SJSA1 (cell line): ENCODE results near the gene H2BK1. TPM values are rescaled to one million over a fixed set of nuclear protein-coding genes. Genes with fewer than 3 reads are reported as not detected.
A peak's percentile ranks its signal among the peaks of the same experiment; 100 is the strongest.

Source experiments
- DNase-seq, 2 experiments: peaks; one replicate each; pipeline ENCODE4 v3.0.0-alpha.2; 2015 to 2020; ENCODE audit warnings: low spot score in 2 of 2, low read depth in 1 of 2
- H3K27ac ChIP-seq: fragments of 250-450 bp; sonication (Bioruptor Pico); 2 replicates; pipeline ENCODE4 v1.5.1; 2020; ENCODE audit warnings: mild to moderate bottlenecking, moderate library complexity
- H3K27me3 ChIP-seq: fragments of 250-450 bp; sonication (Bioruptor Pico); replicated peaks from 2 replicates; pipeline ENCODE4 v1.5.1; 2020; ENCODE audit warnings: mild to moderate bottlenecking, moderate library complexity
- H3K36me3 ChIP-seq: fragments of 250-450 bp; sonication (Bioruptor Pico); 2 replicates; pipeline ENCODE4 v1.5.1; 2020; ENCODE audit warnings: mild to moderate bottlenecking
- H3K4me1 ChIP-seq: fragments of 250-450 bp; sonication (Bioruptor Pico); replicated peaks from 2 replicates; pipeline ENCODE4 v1.6.1; 2021; ENCODE audit warnings: mild to moderate bottlenecking
- H3K4me3 ChIP-seq: fragments of 250-450 bp; sonication (Bioruptor Pico); 2 replicates; pipeline ENCODE4 v1.5.1; 2020; ENCODE audit warnings: mild to moderate bottlenecking
- H3K9me3 ChIP-seq: fragments of 250-450 bp; sonication (Bioruptor Pico); replicated peaks from 2 replicates; pipeline ENCODE4 v1.5.1; 2020; ENCODE audit warnings: mild to moderate bottlenecking
- total RNA-seq: library from RNA; depleted of rRNA; stranded (reverse); fragments of >200 nt; shearing (Covaris generic); gene quantifications from 2 replicates; pipeline ENCODE4 v1.2.3, GENCODE V29; 2014

H2BK1 gene
- total RNA-seq, 1 experiment from 2014 or later: not detected

DNA sequence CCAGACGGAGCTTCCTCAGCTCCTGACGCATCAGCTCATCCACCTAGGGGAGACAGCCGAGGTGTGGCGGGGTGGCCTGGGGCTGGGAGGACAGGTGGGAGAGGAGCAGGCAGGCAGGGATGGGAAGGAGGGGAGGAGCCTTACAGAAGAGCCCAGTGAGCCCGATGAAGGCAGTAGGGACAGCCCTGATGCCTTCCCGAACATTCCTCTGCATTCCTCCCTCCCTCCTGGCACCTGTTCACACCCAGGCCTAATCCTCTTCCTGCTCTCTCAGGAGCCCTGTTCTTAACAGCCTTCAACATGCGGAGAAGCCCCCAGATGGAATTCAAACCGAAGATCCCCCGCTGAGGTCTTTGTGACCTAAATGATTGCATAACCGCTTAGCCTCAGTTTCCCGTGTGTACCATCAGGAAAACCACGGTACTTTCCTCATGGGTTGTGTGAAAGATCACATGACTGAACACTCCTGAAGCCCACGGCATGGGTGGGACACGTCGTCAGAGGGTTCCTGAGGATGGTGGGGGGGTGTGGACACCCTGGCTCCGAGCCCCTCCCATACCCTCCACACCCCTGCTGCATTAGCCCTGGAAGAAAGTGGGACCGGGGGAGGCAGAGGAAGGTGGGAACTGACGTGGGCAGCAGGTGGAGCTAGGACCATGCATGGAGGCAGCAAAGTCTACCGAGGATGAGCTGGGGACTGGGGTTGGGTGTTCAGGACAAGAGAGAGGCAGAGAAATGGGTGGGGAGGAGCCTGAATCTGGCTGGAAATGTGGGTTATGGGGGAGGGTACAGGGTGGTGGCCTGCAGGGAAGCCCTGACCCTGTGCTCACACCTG lies 14.5 kb downstream of the H2BK1 start:
- no peak for DNase-seq
- peaks cover 44% of the 10 kb centered on the region for H3K27me3 ChIP-seq
- no peak overlapping the region for H3K4me3 ChIP-seq
- no peaks in the 10 kb centered on the region for H3K4me1 ChIP-seq
- H3K9me3 ChIP-seq: no peaks in the 10 kb centered on the region
- no peaks in the 10 kb centered on the region for H3K36me3 ChIP-seq
- no peak overlapping the region for H3K27ac ChIP-seq

DNA sequence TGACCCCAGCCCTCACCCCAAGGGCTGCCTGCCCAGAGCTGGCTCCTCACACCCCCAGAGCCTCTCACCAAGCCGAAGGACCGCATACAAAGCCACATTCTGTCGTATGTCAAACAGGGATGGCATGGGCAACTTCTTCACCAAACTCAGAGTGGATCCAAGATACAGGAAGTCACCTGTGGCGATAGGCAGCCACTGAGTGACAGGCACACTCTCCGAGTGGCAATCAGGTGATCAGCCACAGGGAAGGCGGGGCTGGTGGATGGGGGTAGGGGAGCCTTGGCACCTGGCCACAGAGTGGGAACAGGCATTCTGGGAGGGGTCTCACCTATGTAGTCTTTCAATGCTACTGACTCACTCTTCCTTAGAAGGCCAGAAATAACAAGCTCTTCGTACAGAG lies 16.1 kb downstream of the H2BK1 start:
- no peaks in the 10 kb centered on the region for H3K36me3 ChIP-seq
- no peak overlapping the region for H3K27ac ChIP-seq
- peaks cover 55% of the 10 kb centered on the region for H3K27me3 ChIP-seq
- no peaks in the 10 kb centered on the region for H3K4me1 ChIP-seq
- H3K9me3 ChIP-seq: no peaks in the 10 kb centered on the region
- H3K4me3 ChIP-seq: no peak overlapping the region
- DNase-seq: no peak

DNA sequence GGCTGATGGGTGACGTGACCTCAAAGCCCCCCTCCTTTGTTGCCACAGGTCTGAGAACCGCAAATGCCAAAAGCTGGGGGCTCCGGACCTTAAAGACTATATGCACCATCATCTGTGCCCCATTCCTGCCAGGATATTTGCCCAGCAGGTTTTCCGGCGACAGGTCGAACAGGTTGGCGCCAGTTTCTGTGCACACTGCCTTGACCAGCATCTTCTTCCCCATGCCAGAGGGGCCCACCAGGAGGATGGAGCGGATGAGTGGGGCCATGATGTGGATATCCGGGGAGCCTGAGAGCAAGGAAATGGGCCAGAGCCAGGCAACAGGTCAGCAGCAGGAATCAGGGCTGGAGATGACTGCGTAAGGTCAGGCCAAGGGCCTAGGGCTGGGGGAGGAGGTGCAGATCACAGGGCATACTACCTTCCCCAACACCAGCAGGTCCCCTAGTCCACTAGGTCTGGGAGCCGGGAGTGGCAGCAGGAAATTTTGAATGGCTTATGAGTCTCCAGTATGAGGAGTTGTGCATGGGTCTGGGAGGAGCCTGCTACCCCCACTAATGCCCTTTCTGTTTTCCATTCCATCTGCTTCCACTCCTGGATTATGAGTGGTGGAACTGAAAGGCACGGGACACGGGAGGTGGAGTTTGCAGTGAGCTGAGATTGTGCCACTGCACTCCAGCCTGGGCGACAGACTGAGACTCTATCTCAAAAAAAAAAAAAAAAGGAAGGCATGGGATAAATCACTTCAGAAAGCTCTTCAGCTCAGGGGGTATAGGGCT lies 16.9 kb downstream of the H2BK1 start:
- Histone ChIP-seq H3K4me1 (no peaks in the 10 kb centered on the region), H3K27me3 (peaks cover 59% of the 10 kb centered on the region), H3K36me3 (no peaks in the 10 kb centered on the region), H3K9me3 (no peaks in the 10 kb centered on the region), H3K4me3 (no peak overlapping the region), H3K27ac (no peak overlapping the region)
- DNase-seq: no peak

DNA sequence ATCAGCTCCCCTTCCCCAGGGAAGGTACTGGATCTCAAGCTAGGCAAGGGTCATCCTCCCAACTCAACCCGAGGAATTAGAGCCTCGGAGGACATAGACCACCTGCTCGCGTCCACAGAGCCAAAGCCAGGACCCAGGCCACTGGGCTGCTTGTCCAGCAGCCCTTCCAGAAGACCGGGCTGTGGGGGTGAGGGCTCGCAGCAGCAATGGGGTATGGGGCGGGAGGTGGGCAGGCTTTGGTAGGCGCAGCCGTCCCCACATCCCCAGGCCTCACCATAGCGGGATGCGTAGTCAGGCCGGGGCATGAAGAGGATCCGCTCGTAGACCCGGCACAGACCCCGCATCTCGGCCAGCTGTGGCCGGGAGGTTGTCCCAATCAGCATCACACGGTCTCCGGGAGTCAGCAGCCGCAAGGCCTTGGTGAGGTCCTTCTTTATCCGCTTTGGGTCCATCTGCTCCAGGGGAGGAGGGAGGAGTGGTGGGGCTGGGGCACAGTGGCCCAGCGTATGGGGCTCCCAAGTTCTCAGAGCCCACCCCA lies 18.2 kb downstream of the H2BK1 start:
- H3K9me3 ChIP-seq: no peaks in the 10 kb centered on the region
- H3K27ac ChIP-seq: no peak overlapping the region
- H3K36me3 ChIP-seq: no peaks in the 10 kb centered on the region
- H3K27me3 ChIP-seq: peaks cover 54% of the 10 kb centered on the region
- DNase-seq: no peak
- H3K4me3 ChIP-seq: no peak overlapping the region
- H3K4me1 ChIP-seq: no peaks in the 10 kb centered on the region

DNA sequence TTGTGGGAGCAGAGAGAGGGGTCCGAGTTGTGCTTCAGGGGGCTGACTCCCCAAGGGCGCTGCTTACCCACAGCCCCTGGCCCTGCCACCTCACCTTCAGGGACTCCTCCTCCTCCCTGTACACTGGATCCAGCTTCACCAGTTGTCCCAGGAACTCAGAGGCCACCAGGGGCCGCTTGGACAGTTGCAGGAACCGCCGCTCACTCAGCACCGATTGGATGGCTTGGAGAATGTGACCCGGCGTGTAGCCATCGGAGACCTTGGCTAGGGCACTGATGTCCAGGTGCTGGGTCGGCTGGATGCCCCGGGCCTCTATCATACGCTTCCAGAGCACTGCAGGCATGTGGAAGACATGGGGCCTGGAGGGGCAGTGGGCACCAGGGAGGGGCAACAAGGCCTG lies 18.7 kb downstream of the H2BK1 start:
- H3K36me3 ChIP-seq: no peaks in the 10 kb centered on the region
- no peak overlapping the region for H3K4me3 ChIP-seq
- no peaks in the 10 kb centered on the region for H3K9me3 ChIP-seq
- H3K4me1 ChIP-seq: no peaks in the 10 kb centered on the region
- H3K27ac ChIP-seq: no peak overlapping the region
- peaks cover 49% of the 10 kb centered on the region for H3K27me3 ChIP-seq
- DNase-seq: no peak

DNA sequence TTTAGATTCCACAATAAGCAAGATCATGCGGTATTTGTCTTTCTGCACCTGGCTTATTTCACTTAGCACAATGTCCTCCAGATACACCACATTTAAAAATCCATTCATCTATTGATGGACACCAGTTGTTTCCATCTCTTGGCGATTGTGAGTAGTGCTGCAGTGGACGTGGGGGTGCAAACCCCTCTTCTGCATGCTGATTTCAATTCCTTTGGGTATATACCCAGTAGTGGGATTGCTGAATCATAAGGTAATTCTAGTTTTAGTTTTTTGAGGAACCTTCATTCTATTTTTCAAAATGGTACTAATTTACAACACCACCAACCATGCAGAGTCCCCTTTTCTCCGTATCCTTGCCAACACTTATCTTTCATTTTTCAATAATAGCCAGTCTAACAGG lies 21.2 kb downstream of the H2BK1 start:
- Histone ChIP-seq H3K27me3 (peaks cover 30% of the 10 kb centered on the region), H3K36me3 (no peaks in the 10 kb centered on the region), H3K4me1 (no peaks in the 10 kb centered on the region), H3K9me3 (no peaks in the 10 kb centered on the region), H3K27ac (no peak overlapping the region), H3K4me3 (no peak overlapping the region)
- DNase-seq: no peak

DNA sequence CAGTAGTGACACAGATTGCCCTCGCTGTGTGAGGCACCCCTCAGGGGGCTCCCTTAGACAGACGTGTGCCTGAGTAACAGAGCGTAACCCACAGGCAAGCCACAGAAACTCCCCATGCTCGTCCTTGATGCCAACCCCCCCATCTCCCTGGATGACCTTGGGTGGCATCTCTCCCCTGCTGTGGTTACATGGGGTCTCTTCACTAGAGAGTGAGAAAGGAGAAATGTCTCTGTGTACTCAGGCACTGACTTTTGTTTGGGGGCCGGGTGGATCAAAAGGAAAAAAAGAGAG lies 22.1 kb downstream of the H2BK1 start:
- H3K4me1 ChIP-seq: no peaks in the 10 kb centered on the region
- peaks cover 34% of the 10 kb centered on the region for H3K27me3 ChIP-seq
- no peak for DNase-seq
- H3K36me3 ChIP-seq: no peaks in the 10 kb centered on the region
- no peak overlapping the region for H3K4me3 ChIP-seq
- no peak overlapping the region for H3K27ac ChIP-seq
- no peaks in the 10 kb centered on the region for H3K9me3 ChIP-seq

DNA sequence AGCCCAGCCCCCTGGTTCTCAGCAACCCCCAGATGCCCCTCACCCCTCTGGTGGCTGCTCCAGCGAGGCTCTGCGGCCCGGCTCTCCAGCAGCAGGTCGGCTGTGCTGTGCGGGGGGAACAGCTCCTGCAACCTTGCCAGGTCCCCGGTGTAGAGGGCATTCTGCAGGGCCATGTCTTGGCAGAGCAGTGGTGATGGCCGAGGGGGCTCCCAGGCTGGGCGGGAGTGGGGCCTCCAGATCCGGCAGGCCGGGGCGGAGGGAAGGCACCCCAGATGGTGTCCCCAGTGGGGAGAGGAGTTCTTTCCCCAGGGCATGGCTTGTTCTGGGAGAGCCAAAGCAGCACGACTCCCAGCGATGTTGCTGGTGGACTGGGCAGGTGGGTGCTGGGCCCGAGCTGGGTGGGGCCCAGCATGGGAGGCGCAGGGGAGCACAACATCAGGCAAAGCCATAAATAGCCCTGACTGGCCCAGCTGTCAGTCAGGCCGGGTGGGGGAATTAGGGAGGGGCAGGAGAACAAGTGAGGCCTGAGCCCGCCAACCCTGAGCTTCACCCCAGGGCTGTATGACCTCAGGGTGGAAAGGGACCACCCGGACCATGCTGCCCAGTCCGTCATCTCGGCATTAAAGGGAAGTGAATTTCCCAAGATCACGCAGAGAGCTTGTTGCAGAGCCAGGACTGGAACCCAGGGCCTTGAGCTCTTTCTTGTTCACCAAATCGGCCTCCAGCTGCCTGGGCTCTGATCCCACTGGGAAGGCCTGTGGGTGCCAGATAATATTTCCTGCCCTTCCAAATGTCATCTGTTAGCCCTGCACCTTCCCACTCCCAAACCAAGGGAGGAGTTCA lies 22.7 kb downstream of the H2BK1 start:
- no peaks in the 10 kb centered on the region for H3K9me3 ChIP-seq
- DNase-seq: no peak
- no peak overlapping the region for H3K4me3 ChIP-seq
- no peak overlapping the region for H3K27ac ChIP-seq
- H3K27me3 ChIP-seq: peaks cover 34% of the 10 kb centered on the region
- no peaks in the 10 kb centered on the region for H3K4me1 ChIP-seq
- H3K36me3 ChIP-seq: no peaks in the 10 kb centered on the region

DNA sequence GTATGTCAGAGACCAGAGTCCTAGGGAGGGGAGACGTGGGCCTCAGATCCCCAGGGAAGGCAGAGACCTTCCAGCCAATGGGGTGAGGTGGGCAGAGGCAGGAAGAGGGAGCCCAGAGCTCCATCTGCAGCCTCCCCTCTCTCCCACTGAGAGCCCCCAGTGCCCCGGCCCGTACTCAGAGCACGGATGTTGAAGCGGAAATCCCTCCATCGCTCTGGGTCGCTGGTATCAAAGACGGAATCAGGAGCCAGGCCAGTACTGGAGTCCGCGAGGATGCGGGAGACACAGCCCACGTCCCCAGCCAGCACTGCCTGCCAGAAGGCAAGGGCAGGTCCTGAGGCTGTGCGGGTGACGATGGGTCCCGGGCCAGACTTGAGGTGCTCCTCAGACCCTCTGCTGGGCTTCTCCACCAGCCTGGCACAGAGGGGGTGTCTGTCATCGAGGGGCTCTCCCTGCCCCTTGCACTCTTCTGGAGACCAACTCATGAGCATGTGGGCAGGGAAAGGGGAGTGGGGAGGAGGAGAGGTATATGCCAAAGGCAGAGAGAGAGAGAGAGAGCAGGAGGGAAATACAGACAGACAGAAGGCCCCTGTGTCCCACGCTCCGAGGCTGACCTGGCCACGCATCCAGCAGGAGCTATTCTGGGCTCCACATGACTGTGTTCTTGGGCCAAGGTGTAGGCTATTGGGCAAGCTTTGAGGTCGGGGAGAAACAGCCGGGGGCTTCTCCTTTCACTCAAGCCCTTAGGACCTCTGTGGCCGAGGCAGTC lies 23.5 kb downstream of the H2BK1 start, which contains the start of gene ASB10:
TSS of gene ASB10 (minus strand) at position 611 of the 769 bp plus-strand sequence. CDS start at position 491, 120 bp downstream.
- Histone ChIP-seq H3K27me3 (peaks cover 36% of the 10 kb centered on the region), H3K27ac (no peak within 1 kb of the TSS), H3K9me3 (no peaks in the 10 kb centered on the region), H3K36me3 (no peaks in the 10 kb centered on the region), H3K4me3 (no peak within 1 kb of the TSS), H3K4me1 (no peaks in the 10 kb centered on the region)
- DNase-seq: no peak

DNA sequence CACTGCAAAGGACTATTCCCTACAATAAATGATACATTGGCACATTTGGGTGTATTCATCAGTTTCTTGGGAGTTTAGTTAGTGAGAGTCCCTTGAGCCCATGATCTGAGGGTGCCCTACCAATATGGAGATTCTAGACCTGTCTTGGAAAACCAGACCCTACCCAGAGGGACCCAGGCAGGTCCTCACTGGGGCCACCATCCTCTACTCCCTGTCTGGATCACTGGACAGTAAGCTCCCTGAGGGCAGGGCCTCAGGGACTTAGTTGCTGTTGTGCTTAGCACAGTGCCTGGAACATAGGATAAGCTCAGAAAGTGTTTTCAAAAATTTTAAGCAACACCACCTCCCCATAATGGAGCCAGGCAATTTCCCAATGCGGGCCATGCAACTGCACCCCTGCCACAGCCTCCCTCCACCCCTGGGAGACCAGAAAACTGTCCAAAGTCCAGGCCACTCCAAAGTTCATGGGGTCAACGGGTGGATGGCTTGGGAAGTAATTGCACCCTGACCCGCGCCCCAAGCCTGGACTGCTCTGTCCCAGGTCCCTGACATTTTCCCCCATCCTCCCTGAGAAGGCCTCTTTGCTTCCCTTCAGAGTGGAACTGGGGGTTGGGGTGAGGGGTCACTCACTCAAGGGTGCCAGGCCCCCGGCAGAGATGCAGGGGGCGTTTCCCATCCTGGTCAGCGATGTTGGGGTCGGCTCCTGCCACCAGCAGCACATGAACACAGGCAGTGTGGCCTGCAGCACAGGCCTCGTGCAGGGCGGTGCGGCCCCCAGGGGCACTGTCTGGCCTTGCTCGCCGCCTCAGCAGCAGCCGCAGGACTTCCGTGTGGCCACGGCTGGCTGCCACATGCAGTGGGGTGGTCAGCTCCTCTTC lies 24.3 kb downstream of the H2BK1 start:
- Histone ChIP-seq H3K4me3 (no peak overlapping the region), H3K4me1 (no peaks in the 10 kb centered on the region), H3K9me3 (no peaks in the 10 kb centered on the region), H3K27ac (no peak overlapping the region), H3K27me3 (peaks cover 36% of the 10 kb centered on the region), H3K36me3 (no peaks in the 10 kb centered on the region)
- no peak for DNase-seq

DNA sequence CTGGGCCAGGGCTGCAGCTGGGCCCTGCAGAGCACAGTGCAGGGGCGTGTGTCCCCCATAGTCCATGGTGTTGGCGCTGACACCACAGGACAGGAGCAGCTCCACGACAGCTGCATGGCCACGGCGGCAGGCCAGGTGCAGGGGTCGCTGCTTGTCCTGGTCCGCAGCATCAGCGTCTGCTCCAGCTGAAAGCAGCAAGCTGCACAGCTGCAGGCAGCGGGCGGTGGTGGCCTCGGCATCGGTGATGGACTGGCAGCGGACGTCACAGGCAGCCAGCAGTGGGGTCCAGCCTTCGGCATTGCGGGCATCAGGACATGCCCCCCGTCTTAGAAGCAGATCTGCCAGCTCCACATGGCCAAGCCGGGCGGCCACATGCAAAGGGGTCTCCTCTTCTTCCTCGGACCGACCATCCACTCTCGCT lies 29.3 kb downstream of the H2BK1 start:
- Histone ChIP-seq H3K27ac (no peak overlapping the region), H3K27me3 (peaks cover 54% of the 10 kb centered on the region), H3K4me3 (no peak overlapping the region), H3K9me3 (no peaks in the 10 kb centered on the region), H3K36me3 (no peaks in the 10 kb centered on the region), H3K4me1 (no peaks in the 10 kb centered on the region)
- DNase-seq: peak in 1 of 2 experiments; percentile 43

DNA sequence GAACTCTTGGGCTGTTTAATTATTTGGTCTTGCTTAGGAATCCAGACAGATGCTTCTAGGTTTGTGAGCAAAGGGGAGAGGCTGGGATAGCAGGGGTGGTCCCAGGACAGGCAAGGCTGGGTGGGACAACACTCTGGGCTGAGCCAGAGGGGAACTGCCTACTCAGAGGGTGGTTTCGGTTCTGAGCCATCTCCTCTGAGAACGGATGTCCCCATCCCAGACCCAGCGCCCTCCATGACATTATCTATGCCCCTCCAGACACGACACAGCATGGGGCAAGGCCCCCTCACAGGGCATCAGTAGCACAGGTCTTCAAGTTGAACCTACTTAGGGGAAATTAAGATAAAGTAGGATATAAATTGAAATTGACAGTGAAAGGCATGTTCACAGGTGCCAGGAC lies 30.3 kb downstream of the H2BK1 start:
- no peak for DNase-seq
- H3K27me3 ChIP-seq: peaks cover 54% of the 10 kb centered on the region

More for the DNA sequence above, 30.3 kb downstream of the H2BK1 start:
- no peaks in the 10 kb centered on the region for H3K9me3 ChIP-seq
- H3K4me1 ChIP-seq: no peaks in the 10 kb centered on the region
- no peak overlapping the region for H3K27ac ChIP-seq
- no peak overlapping the region for H3K4me3 ChIP-seq
- H3K36me3 ChIP-seq: no peaks in the 10 kb centered on the region
